ENCODE data around the gene ANK3.

Gene ANK3

GRCh38 chr10:60413306-60414012, 23.8 kb upstream of the ANK3 start:
- no peak for DNase-seq

- no peak for DNase-seq
Measured at GRCh38 chr10:60410970-60411369, 21.3 kb upstream of the ANK3 start.

- DNase-seq = no peak
Measured at GRCh38 chr10:60409202-60409601, 19.5 kb upstream of the ANK3 start.

- no peak for DNase-seq
Measured at GRCh38 chr10:60406182-60406581, 16.5 kb upstream of the ANK3 start.

- no peak for DNase-seq
Measured at GRCh38 chr10:60405172-60405571, 15.5 kb upstream of the ANK3 start.

- DNase-seq = no peak
Measured at GRCh38 chr10:60403168-60403873, 13.6 kb upstream of the ANK3 start.

GRCh38 chr10:60400366-60400765, 10.7 kb upstream of the ANK3 start:
- DNase-seq = no peak

GRCh38 chr10:60399328-60399727, 9.7 kb upstream of the ANK3 start:
- no peak for DNase-seq

- no peak for DNase-seq
Measured at GRCh38 chr10:60397792-60398191, 8.1 kb upstream of the ANK3 start.

GRCh38 chr10:60396766-60397165, 7.1 kb upstream of the ANK3 start:
- DNase-seq = no peak

GRCh38 chr10:60395711-60396110, 6.0 kb upstream of the ANK3 start:
- DNase-seq = no peak

- DNase-seq = no peak
Measured at GRCh38 chr10:60394446-60394845, 4.8 kb upstream of the ANK3 start.

GRCh38 chr10:60390224-60390626, 550 bp upstream of the ANK3 start:
- DNase-seq = no peak

- DNase-seq = no peak
Measured at GRCh38 chr10:60388709-60389301, 870 bp downstream of the ANK3 start.

GRCh38 chr10:60388116-60388625, 1.5 kb downstream of the ANK3 start:
- DNase-seq = no peak

GRCh38 chr10:60387531-60387930, 2.1 kb downstream of the ANK3 start:
- no peak for DNase-seq

GRCh38 chr10:60385399-60385738, 4.3 kb downstream of the ANK3 start:
- DNase-seq = no peak

GRCh38 chr10:60384708-60385398, 4.8 kb downstream of the ANK3 start:
- no peak for DNase-seq

GRCh38 chr10:60384011-60384410, 5.7 kb downstream of the ANK3 start:
- DNase-seq = no peak

GRCh38 chr10:60382946-60383681, 6.6 kb downstream of the ANK3 start:
- DNase-seq = no peak

- no peak for DNase-seq
Measured at GRCh38 chr10:60380781-60381180, 8.9 kb downstream of the ANK3 start.

- no peak for DNase-seq
Measured at GRCh38 chr10:60377955-60378354, 11.7 kb downstream of the ANK3 start.

GRCh38 chr10:60377042-60377352, 12.7 kb downstream of the ANK3 start:
- DNase-seq = no peak
